Activated CD4-positive, CD25-positive, alpha-beta regulatory T cell treated with anti-CD3 and anti-CD28 coated beads, Interleukin-2, amount 50 U/mL, for 24 hours (primary cell): ENCODE results near the gene MYO18A.

Experiments
- ATAC-seq, 2 donors: fragments of 150-1000 bp; cut with Tn5 transposase; one replicate each; pipeline ENCODE4 v1.10.0; 2021; ENCODE audit warnings: mild to moderate bottlenecking in 1 of 2, moderate library complexity in 1 of 2

Gene MYO18A

DNA sequence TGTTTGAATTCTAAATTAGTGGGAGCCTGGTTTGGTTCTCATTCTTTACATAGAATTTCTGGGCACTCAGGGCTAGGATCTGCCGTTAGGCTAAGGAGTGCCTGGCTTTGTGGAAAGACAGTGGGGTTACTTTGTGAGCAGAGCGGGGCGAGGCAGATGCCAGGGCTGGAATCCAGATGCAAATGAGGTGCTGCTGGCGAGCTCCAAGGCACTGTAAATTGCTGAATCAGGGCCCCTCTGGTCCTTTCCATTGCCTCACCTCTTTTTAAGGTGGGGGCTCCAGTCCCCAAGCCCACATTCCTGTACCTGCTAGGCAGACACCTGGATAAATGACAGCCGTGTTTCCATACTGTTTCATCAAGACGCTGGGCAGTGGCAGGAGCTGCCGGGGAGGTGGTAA lies 103.5 kb downstream of the MYO18A start:
- ATAC-seq = no peak

DNA sequence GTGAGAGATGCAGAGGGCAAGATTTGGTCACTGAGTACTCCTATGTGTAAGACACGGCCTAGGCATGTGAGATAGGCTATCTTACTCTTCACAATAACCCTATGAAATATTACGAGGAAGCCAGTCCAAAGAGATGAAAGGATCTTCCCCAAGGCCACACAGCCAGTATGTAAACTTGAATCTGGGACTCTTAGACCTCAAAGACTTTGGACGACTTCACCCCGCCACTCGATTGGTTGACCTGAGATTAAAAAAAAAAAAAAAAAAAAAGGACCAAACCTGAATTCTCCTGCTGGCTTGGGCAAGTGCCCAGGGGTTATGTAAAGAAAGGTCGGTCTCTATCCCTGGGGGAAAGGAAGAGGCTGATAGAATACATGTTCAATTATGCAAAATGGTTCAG lies 104.1 kb downstream of the MYO18A start:
- no peak for ATAC-seq

DNA sequence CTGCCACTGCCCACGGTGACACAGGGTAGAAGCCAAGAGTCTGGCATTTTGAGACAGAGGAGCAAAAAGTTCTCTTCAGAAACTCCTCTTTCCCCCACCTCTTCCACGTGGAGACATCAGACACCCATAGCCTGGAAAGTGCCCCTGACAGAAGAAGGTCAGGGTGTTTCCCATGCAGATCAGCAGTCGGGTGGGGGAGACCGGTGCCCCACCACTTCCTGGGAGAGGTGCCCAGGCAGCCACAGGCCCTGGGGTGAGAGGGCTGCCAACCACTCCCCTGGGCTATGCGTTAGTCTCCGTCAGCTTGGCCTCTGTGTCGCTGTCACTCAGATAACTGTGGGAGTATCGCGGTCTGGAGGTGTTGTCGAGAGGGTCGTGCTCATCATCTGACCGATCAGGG lies 105.7 kb downstream of the MYO18A start:
- ATAC-seq = no peak

DNA sequence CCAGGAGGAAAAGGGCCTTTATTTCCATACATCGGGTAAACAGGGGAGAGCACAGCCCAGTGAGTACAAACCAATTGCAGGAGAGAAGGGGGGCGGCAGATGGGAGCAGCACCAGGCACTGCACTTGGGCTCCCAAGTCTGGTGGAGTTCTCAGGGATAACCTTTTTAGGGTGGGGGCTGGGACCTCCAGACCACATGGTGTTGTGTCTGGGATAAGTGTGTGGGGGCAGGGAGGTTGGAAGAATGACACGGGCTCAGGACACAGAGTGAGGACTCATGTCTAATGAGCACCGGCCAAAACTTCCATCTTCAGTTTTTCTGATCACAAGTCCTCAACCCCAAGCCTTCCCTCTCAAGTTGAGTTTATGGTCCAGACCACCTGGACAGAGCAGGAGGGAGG lies 106.7 kb downstream of the MYO18A start:
- ATAC-seq = no peak

DNA sequence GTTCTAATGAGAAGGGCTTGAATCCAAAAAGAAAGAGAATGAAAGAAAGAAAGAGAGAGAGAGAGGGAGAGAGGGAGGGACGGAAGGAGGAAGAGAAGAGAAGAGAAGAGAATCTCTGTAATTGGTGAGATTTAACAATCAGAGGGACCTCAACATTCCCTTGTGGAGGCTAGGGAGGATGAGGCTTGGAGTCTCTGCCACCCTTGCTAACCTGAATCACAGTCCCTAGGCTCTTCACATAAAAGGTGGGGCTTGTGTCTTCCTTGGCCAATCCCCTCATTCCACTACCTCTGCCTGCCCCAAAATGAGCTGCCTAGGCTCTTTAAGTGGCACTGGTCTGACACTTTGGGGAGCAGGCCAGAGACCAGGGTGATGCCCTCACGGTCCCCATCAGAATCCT lies 107.2 kb downstream of the MYO18A start:
- no peak for ATAC-seq

- no peak for ATAC-seq
These were observed 108.9 kb downstream of the MYO18A start for GRCh38 chr17:29071303-29071702.

DNA sequence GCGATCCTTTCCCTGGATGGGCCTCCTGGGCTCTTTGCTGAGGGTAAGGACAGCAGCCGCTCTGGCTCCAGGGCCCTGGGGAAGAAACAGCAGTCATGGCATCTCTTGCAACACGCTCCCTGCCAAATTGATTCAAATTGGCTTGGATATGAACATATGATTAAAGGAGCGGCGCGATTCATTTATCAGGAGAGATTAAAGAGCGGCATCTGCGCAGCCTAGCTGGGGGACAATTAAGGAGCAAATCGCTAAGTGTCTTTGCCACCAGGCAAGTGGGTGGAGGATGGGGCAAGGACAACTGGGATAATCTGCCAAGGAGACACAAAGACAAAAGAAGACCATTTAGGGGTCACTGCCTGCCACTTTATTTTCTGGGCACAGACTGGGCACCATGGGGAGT lies 109.4 kb downstream of the MYO18A start:
- ATAC-seq = no peak

DNA sequence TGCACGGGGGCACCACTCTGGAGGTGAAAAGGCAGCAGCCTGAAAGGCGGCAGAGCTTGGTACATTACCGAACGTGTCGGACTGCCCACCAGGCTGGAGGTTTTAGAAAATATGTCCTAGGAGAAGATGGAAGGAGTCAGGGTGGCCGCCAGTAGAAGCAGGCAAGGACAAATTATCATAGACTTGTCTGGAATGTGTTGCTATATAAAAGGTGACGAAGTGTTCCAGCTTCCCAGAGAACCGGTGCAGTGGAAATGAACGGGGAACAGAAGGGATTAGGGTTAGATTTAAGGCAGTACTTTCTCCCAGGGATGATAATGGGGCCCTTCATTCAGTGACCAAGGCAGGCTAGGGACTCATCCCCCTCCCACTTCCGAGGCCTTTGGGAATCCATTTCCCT lies 109.9 kb downstream of the MYO18A start:
- no peak for ATAC-seq

GRCh38 chr17:29069526-29070041 lies 110.6 kb downstream of the MYO18A start:
- no peak for ATAC-seq

DNA sequence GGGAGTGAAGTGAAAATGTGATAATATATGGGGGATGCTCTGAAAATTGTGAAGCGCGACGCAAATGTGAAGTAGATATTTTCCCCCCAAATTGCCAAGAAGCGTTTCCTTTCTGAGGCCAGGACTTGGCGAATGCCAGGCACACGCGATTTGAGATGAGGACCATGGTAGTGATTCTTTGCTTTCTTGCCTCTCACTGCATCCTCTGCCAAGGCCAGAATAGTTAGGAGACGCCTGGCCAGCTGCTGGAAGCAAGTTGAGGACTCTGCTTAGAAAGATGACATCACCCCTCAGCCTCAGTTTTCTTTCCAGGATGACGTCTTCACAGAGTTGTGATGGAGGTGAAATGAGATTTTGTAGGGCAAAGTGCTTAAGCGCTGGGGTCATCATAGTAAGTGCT lies 111.4 kb downstream of the MYO18A start:
- ATAC-seq = no peak

DNA sequence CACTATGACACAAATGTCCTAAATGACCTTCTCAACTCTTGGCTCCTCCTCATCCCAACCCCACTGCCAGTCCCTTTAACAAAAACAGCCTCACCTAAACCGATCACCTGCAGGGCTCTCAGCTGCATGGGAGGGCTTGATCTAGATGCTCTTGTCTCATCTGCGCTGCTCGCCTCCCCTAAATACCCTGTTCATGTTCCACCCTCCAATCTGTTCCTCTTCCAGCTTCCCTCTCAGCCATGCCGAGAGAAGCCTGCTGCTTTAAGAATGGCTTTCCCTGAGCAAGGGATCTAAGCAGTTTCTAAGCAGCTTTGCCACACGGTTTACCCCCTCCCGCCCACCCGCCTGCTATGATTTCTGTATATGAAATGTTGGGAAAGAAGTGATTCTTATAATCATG lies 113.6 kb downstream of the MYO18A start:
- ATAC-seq = no peak

DNA sequence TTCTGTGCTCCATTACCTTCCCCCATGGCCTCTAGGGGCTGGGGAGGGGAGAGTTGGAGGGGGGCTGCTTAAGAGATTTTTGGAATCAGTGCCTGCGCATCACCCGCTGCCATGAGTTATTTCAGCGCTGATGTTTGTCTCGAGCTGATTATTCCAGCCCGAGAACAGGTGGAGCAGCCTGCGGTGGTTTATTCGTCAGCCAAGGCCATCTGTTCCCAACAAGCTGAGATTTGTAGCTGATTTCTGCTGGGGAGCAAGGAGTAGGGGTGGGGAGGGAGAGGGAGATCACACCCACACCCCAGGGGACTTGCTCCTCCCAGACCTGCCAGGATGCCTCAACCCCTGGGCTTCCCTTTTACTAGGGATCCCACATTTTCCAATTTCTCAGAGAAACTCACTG lies 114.2 kb downstream of the MYO18A start:
- no peak for ATAC-seq

GRCh38 chr17:29063992-29064391 lies 116.2 kb downstream of the MYO18A start:
- ATAC-seq = no peak

DNA sequence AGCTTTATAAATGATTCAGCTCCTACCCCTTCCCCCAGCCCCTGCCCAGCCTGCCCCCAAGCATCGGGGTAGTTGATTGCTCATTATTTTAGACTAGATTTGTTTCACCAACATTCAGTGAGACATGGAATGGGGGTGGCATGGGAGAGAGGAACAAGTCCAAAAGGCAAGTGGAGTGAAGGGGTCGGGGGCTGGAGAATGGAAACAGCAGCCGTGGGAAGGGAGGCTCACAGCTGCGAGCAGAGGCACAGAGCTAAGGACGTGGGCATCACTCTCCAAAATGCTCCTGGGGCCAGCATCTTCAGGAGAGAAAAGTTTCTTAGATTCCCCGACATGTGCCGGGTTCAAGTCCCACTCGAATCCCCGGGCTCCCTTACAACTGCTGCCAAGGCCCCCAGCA lies 118.0 kb downstream of the MYO18A start:
- no peak for ATAC-seq

DNA sequence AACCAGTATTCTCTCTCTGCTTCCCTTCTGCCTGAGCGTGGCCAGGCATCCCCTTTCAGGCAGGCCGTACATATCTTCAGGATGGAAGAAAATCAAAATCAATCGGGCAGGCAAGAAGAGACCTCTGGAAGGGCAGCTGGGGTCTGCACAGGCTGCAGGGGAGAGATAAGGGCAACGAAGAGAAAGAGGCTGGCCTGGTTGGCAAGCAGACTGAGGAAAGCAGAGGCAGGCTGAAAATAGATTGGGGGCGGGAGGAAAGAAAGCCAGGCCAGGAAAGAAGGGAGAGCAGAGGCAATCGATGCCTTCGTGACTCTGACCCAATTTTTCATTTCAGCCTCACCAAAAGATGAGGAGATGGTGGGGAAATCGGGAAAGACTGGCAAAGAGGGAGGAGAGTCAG lies 119.2 kb downstream of the MYO18A start:
- no peak for ATAC-seq

- no peak for ATAC-seq
These were observed 119.7 kb downstream of the MYO18A start for GRCh38 chr17:29060475-29060874.

DNA sequence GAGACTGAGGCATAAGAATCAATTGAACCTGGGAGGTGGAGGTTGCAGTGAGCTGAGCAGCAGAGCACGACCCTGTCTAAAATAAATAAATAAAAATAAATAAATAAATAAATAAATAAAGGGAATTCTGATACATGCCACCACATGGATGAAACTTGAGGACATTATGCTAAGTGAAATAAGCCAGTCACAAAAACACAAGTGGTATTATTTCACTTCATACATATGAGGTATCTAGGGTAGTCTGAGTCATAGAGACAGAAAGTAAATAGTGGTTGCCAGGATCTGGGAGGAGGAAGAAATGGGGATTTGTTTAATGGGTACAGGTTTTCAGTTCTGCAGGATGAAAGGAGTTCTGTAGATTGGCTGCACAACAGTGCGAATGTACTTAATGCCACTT lies 120.9 kb downstream of the MYO18A start:
- ATAC-seq = no peak

GRCh38 chr17:29058391-29058790 lies 121.8 kb downstream of the MYO18A start:
- no peak for ATAC-seq

DNA sequence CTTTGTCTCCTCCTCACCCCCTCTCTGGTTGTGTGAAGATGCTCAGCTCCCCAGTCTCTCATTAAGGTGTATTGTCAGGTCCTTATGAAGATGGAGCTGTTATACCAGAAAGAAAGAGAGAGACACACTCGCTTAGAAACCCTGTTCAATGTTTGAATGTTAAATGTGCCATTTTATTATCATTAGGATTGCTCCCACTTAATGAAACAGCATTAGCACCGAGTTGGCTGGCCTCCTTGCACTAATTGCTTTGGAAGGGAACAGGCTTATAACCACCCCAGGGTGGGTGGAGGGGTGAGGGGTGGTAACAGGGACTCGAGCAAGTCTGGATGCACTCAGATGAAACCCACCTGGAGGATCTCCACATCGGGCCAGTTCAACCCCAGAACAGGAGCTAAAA lies 122.8 kb downstream of the MYO18A start:
- ATAC-seq = no peak

DNA sequence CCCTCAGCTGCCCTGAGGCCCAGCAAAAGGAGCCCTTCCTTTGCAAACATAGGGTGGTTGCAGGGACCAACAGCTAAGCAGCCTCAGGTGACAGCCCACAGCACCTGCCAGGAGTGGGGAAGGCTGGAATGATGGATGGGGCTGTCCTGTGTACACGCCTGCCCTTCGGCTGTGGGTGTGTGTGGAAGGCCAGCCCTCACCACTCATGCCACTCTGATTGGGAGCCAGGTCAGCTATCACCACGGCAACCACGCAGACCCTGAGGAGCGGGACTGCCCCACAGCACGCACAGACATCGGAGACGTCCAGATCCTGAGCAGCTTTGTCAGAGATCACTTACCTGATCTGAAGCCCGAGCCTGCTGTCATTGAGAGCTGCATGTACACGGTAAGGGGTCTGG lies 125.4 kb downstream of the MYO18A start:
- no peak for ATAC-seq

DNA sequence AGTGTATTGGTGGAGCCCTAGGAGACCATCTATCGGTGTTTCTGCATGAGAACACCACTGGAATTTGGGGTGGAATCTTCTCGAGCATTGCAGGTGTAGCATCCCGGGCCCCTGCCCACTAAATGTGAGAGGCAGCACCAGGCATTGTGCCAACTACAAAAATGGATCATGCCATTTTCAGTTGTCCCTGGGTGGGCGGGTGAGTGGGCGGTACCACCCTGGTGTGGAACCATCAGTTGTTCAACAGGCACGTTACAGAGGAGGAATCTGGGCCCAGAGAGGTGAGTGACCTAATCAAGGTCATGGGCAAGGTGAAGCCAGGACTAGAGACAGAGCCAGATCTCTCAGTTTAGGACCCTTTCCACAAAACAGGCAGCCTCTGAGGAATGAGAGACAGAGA lies 128.5 kb downstream of the MYO18A start:
- no peak for ATAC-seq

DNA sequence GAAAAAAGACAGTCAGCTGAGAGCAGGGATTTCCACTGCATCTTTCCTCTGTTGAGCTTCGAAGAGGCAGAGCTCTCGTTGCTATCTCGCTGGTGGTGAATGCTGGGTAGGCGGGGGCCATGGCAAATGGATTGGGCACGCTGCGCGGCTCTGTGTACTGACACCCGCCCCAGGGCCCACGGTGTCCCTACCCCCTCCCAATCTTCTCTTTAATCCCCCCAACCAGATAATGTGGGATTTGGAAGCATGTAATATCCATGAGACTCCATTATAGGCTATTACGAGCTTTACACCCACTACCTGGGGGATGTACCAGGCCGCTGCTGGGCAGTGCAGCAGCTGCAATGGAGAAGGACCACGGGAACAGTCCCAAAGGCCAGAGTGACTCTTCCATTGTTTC lies 129.0 kb downstream of the MYO18A start:
- ATAC-seq = no peak

GRCh38 chr17:29050176-29050575 lies 130.0 kb downstream of the MYO18A start:
- ATAC-seq = no peak

- ATAC-seq = no peak
These were observed 130.6 kb downstream of the MYO18A start for GRCh38 chr17:29049541-29050145.
